MCF 10A (cell line): ENCODE measurements around the gene SORBS1. TPM values are rescaled to one million over a fixed set of nuclear protein-coding genes. Genes with fewer than 3 reads are reported as not detected.

Experiments
- BruUV-seq: library from RNA; stranded (reverse); fragments of 400-500 nt; replicated peaks from 2 replicates; lab custom pipeline; 2021; lab: Mats Ljungman, UMichigan
- CTCF ChIA-PET: fragments of 300-600 bp; sonication (Branson Sonifier 250); formaldehyde crosslinking; extraction: SDS; loops from one replicate; lab custom pipeline; 2021; ENCODE audit warnings: antibody characterized with exemption, inconsistent platforms; lab: Yijun Ruan, JAX
- POLR2A ChIA-PET: fragments of 300-600, 350-650 bp; sonication (Branson Sonifier 250); formaldehyde crosslinking; extraction: SDS; loops from one replicate; lab custom pipeline; 2020; ENCODE audit warnings: antibody characterized with exemption, inconsistent platforms; lab: Yijun Ruan, JAX
- DNase-seq: peaks from one replicate; pipeline ENCODE4 v3.0.0-alpha.2; 2018; ENCODE audit not compliant: unreplicated experiment
- H3K27ac Mint-ChIP-seq: one replicate; pipeline ENCODE4 v1.8.0; 2022; ENCODE audit warnings: mild to moderate bottlenecking, low read depth, mixed read lengths; ENCODE audit not compliant: unreplicated experiment
- H3K27me3 Mint-ChIP-seq: one replicate; pipeline ENCODE4 v1.8.0; 2022; ENCODE audit warnings: mixed read lengths; ENCODE audit not compliant: insufficient read depth, unreplicated experiment
- H3K36me3 Mint-ChIP-seq: one replicate; pipeline ENCODE4 v1.8.0; 2022; ENCODE audit warnings: mild to moderate bottlenecking, moderate library complexity, mixed read lengths; ENCODE audit not compliant: insufficient read depth, unreplicated experiment
- H3K4me1 Mint-ChIP-seq: one replicate; pipeline ENCODE4 v1.8.0; 2022; ENCODE audit warnings: mixed read lengths; ENCODE audit not compliant: insufficient read depth, unreplicated experiment
- H3K4me3 Mint-ChIP-seq: one replicate; pipeline ENCODE4 v1.8.0; 2022; ENCODE audit warnings: mild to moderate bottlenecking, moderate library complexity, mixed read lengths; ENCODE audit not compliant: unreplicated experiment
- H3K9me3 Mint-ChIP-seq: one replicate; pipeline ENCODE4 v1.8.0; 2022; ENCODE audit warnings: mixed read lengths; ENCODE audit not compliant: unreplicated experiment
- intact Hi-C: fragments of 100-400 bp; cut with micrococcal nuclease; formaldehyde crosslinking; loops from 2 replicates; pipeline ENCODE4 v1.14.1; 2022
- total RNA-seq: library from RNA; stranded (reverse); gene quantifications from 2 replicates; pipeline ENCODE4 v1.2.3, GENCODE V29; 2022
- TF ChIP-seq, protein P1 (sequence below): fragments of 200-600 bp; IDR thresholded peaks from one replicate; pipeline ENCODE4 v1.8.0; 2022; ENCODE audit warnings: antibody characterized with exemption, mild to moderate bottlenecking; ENCODE audit not compliant: unreplicated experiment

Gene SORBS1
- total RNA-seq, 1 experiment from 2014 or later, result 1.0 TPM

- H3K4me3 Mint-ChIP-seq, result no peak overlapping the region
- H3K27ac Mint-ChIP-seq, result no peak overlapping the region
- TF ChIP-seq, protein P1, sequence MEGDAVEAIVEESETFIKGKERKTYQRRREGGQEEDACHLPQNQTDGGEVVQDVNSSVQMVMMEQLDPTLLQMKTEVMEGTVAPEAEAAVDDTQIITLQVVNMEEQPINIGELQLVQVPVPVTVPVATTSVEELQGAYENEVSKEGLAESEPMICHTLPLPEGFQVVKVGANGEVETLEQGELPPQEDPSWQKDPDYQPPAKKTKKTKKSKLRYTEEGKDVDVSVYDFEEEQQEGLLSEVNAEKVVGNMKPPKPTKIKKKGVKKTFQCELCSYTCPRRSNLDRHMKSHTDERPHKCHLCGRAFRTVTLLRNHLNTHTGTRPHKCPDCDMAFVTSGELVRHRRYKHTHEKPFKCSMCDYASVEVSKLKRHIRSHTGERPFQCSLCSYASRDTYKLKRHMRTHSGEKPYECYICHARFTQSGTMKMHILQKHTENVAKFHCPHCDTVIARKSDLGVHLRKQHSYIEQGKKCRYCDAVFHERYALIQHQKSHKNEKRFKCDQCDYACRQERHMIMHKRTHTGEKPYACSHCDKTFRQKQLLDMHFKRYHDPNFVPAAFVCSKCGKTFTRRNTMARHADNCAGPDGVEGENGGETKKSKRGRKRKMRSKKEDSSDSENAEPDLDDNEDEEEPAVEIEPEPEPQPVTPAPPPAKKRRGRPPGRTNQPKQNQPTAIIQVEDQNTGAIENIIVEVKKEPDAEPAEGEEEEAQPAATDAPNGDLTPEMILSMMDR, result no peak
- POLR2A ChIA-PET, result no interaction called here
- CTCF ChIA-PET, result interaction anchor here (0.6 kb wide), 1 partner anchor 1016 kb away, joined by 3 read pairs; no protein-coding TSS in a partner anchor
- BruUV-seq, result no TSS peak
- DNase-seq, result no peak
- no peaks in the 10 kb centered on the region for H3K4me1 Mint-ChIP-seq
- no peaks in the 10 kb centered on the region for H3K9me3 Mint-ChIP-seq
- intact Hi-C loops, result no loop called here
- no peaks in the 10 kb centered on the region for H3K27me3 Mint-ChIP-seq
- peaks cover 7% of the 10 kb centered on the region for H3K36me3 Mint-ChIP-seq
Observed at GRCh38 chr10:95538412-95538811, 22.8 kb downstream of the SORBS1 start.

GRCh38 chr10:95537542-95537927 lies 23.6 kb downstream of the SORBS1 start:
- no peak overlapping the region for H3K27ac Mint-ChIP-seq
- no peaks in the 10 kb centered on the region for H3K27me3 Mint-ChIP-seq
- peaks cover 7% of the 10 kb centered on the region for H3K36me3 Mint-ChIP-seq
- CTCF ChIA-PET, result interaction anchor here (0.6 to 0.7 kb wide), 2 partner anchors 16 to 64 kb away, joined by 3 to 4 read pairs; no protein-coding TSS in a partner anchor
- no peak for DNase-seq
- H3K4me3 Mint-ChIP-seq, result no peak overlapping the region
- intact Hi-C loops, result no loop called here
- no peaks in the 10 kb centered on the region for H3K4me1 Mint-ChIP-seq
- TF ChIP-seq, protein P1, result no peak
- POLR2A ChIA-PET, result no interaction called here
- no peaks in the 10 kb centered on the region for H3K9me3 Mint-ChIP-seq
- no TSS peak for BruUV-seq

DNA sequence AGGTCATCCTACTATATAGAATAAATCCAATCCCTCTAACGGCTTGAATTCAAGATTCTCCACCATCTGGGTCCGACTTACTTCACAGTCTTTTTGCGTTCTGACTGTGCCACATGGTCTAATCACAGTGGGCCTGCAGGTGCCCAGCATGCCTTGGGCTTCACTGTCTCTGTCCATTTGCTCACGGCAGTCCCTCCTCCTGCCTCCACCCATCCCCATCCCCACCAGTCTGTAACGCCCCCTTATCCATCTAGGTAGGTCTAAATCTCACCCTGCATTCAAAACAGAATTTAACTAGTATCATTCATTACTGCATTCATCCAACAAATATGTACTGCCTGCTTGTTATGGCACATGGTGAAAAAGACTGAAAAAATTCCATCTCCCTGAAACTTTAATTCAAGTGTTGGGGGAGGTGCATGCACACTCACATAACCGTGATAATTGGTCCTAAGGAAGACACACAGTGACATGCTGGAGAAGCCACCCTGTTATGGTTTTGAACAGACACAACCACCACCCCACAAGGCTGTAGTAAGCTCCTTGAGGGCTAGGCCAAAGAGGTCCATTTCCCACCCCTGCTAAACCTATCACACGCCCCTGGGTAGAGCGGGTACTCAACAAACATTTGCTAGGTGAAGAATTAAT lies 24.2 kb downstream of the SORBS1 start:
- Mint-ChIP-seq H3K4me1 (no peaks in the 10 kb centered on the region), H3K9me3 (no peaks in the 10 kb centered on the region), H3K27ac (no peak overlapping the region), H3K4me3 (no peak overlapping the region), H3K36me3 (peaks cover 7% of the 10 kb centered on the region), H3K27me3 (no peaks in the 10 kb centered on the region)
- TF ChIP-seq, protein P1, result no peak
- POLR2A ChIA-PET, result interaction anchor here (0.7 kb wide), 1 partner anchor 111 kb away, joined by 3 read pairs; no protein-coding TSS in a partner anchor
- CTCF ChIA-PET, result interaction anchor here (0.6 to 1.4 kb wide), 3 partner anchors 15 to 163 kb away, joined by 4 read pairs; no protein-coding TSS in a partner anchor
- intact Hi-C loops, result no loop called here
- BruUV-seq, result no TSS peak
- no peak for DNase-seq

DNA sequence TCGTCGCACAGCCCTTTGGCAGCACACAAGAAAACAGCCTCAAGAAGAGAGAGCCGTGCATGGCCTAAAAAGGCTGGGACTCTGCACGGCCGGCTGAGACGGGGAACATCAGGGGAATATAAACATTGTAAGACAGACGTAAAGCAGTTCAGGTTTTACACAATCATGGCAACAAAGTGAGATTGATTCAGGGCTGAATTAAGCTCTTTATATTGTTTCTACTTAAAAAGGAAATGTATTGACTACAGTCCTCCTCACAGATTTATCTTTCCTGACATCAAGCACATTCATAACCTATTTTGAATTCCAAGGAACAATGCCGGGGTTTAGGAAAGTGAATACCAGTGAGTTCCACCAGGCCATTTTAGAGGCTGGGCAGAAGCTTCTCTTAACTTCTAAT lies 25.2 kb downstream of the SORBS1 start:
- ChIA-PET POLR2A (no interaction called here), CTCF (interaction anchor here (0.6 to 1.4 kb wide), 3 partner anchors 49 to 162 kb away, joined by 4 read pairs; no protein-coding TSS in a partner anchor)
- H3K27ac Mint-ChIP-seq, result no peak overlapping the region

More for the DNA sequence above, 25.2 kb downstream of the SORBS1 start:
- DNase-seq, result no peak
- TF ChIP-seq, protein P1, result no peak
- Mint-ChIP-seq H3K4me3 (no peak overlapping the region), H3K9me3 (no peaks in the 10 kb centered on the region), H3K4me1 (no peaks in the 10 kb centered on the region), H3K27me3 (no peaks in the 10 kb centered on the region), H3K36me3 (peaks cover 7% of the 10 kb centered on the region)
- no TSS peak for BruUV-seq
- intact Hi-C loops, result no loop called here
